ENCODE data around the gene GMPPA. TPM values are rescaled to one million over a fixed set of nuclear protein-coding genes. Genes with fewer than 3 reads are reported as not detected.

GMPPA gene
- total RNA-seq, 1 donor from 2014 or later = 33.4 TPM

DNA sequence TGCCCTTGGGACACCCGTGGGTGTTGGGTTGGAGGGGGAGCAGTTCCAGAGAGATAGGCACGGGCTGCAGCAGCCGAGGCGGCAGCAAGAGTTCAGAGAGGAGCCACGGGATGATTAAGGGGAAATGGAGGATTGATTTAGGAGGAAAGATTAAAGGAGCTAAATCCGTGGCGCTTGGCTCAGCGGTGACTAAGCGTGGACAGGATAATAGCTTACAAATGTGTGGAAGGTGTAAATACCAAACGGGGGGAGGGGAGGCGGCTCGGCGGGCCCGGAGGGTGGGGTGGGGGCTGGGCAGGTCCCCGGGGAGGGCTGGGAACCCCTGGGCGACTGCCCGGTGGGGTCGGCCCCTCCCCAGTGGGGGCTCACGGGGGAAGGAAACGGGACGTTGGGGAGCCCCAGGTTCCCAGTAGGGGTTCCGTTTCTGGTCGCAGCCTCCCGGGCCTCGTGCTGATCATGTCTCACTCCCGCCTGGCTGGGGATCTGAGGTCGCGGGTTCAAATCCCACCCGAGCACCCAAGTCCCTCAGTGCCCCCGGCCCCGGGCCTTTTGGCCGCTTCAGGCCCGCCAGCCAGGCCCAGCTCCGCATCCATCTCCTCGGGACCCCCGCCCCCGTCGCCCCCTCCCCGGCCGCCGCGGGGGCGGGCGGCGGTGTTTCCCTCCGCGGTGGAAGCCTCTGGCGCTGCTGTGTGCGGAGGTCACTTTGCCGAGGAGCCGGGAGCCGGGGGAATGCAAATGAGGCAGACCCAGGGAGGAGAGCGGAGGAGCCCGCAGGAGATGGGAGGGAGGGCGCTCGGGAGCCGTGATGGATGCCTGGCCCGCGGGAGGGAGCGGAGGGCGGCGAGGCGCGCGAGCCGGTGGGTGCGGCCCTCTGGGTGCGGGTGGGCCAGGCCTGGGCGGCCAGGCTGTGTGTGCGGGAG, 23.7 kb downstream of the GMPPA start:
- DNase-seq = peak; percentile 20

DNA sequence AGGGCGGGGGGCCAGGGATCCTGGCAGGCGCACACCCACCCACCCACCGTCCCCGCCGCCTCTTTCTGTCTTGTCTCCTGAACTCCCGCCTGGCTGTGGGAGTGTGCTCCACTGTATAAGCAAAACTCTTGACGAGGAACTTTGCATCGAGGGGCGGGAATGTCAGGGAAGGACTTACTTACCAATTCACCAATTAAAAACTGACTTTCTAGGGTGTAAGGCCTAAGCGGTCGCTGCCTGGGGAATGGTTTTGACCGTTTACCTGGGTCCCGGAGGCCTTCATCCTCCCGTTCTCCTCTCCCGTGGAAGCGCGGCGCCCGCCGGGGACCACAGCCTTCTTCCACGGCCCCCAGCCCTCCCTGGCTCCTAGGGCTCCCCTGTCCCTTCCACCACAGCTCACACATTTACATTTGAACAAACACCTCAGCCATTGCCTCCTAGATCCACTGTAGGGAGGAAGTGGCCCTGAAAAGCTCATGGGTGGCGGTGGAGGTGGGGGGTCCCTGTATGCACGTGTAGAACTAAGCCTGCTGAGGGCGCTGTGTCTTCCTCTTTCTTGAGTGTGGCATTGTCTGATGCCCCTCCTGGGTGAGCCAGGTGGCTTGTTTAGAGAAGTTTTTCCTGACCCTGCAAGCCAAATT, 24.5 kb downstream of the GMPPA start:
- DNase-seq = no peak

DNA sequence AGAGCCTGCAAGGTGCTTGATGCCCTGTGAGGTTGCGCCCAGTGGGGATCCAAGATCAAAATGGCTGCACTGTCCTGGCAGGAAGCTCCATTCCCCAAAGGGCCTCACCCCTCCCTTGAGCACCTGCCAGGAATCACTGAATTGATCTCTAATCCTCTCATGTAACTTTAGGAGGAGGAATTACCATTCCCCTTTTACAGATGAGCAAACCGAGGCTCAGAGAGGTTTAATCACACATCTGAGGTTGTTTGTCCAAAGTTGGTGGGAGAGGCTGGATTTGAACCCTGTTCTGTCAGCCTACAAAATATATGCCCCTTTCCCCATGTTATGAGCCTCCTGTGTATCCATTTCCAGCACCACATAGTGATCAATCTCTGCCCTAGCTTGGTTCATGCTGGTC, 26.1 kb downstream of the GMPPA start:
- DNase-seq = no peak

DNA sequence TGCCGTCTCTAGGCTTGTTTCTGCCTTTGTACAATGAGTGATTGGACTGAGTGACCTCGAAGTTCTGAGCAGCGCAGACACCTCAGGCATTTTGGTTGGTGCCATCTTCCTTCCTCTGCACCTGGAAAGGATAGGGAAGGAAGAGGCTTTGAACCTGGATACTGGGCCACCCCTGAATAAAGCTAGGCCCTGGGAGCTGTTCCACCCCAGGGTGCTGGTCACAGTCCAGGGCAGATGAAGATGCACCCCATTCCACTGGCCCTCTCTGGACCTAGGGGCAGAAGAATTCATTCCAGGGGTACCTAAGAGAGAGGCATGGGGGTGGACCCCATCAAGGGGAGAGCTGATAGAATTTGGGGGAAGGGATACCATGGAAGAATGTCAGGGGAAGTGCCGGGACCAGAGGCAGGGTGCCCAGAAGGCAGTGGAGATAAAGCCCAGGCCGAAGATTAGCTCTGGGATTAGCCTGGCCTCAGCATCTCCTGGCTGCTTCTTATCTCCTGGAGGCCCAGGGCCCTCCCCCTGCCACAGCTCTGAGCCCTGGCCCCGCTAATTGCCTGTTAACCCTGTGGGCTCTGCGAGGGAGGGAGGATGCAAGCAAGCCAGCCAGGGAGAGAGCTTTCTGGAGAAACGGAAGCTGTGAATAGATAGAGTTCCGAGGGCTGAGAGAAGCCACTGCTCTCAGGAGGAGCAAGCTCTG, 27.0 kb downstream of the GMPPA start:
- no peak for DNase-seq

DNA sequence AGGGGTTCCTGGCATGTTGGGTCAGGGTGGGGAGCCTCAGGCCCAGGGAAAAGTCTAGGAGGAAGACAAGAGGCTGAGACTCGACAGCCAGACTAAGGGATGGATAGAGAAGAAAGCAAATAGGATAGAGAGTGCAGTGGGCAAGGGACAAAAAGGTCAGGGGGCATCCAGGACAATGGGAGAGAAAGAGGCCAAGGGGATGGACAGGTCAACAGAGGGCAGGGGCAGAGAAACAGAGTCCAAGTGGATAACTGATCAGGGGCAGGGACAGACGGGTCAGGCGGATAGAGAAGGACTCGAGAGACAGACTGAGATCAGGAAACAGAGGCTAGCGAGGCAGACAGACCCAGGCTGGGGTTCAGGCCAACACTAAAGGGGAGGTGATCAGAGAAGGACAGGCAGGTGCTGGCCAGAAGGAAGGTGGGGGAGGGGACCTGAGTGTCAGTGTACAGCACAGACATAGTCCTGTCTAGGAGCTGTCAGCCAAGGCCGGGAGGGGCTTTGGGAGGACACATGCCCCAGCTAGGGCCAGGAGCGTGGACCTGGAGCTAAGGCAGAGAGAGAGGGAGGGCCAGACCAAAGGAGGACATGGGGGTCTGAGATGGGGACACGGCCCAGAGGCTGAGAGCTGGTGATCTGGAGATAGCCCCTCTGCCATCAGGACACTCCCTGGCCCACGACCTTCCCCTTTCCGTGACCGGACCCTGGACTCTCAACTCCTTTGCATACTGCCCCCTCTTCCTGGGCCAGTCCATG, 27.8 kb downstream of the GMPPA start:
- no peak for DNase-seq

DNA sequence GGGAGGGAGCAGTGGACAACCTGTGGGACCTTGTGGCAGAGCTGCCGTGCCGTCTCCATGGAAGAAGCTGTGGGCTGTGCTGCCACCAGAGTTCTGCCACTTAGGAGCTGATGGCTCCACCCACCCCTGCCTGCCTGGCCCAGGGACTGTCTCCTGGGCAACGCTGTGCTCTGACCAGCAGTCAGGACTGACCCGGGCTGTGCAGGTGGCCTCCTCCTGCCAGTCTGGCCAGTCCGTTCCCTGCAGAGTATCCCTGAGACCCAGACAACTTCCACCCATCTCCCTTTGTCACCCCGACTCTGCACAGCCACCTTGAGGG, 28.3 kb downstream of the GMPPA start:
- no peak for DNase-seq

DNA sequence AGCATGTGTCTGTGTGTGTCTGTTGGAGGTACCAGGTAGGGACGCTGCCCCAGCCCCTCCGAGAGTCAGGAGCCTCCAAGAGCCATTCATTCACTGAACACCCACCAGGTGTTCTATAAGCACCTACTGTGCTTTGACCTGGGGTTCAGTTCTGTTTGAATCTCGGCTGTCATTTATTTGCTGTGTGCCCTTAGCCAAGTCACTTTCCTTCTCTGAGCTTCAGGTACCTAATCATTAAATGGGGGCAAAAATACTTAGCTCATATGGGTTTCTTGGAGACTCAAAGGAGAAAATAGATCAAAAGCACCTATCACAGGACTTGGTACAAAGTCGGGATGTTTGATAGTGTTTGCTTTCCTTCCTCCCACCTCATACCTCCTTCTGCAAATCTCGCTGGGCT, 28.8 kb downstream of the GMPPA start:
- no peak for DNase-seq

DNA sequence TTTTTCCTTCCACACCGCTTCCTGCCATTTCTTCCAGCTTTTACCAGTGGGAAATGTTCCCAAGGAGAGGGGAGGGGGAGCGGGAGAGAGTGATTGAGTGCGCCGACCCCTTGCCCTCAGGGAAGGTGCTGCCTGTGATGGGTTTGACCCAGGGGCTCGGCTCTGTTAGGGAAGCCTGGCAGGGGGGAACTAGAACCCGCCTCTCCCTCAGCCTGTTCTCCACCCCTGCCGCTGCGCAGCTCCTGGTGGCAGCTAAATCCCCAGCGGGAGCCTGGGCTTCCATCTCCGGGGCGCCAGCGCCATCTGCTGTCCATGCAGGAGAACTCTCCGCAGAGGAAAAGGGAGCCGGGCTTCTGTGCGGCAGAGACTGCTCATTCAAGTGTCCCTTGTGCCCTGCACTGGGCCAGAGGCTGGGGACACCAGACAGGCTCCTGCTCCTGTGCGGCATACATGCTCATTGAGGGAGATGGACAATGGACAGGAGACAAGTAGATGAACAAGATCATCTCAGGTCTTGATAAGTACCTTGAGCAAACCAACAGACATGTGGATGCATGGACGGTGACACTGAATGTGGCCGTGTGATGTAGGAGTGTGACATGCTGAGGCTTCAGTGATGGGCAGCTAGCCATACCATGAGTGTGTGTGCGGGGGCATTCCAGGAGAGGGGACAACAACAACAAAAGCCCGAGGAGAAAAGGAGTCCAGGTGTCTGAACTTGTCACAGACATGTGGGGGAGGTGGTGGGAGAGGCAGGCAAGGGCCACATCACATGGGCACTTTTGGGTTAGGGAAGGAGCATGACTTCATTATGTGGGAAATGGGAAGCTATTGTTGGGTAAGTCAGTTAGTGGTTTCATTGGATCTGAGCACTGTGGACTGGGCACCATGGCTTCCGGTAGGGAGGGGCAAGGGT, 31.6 kb downstream of the GMPPA start:
- DNase-seq = peak; percentile 89

DNA sequence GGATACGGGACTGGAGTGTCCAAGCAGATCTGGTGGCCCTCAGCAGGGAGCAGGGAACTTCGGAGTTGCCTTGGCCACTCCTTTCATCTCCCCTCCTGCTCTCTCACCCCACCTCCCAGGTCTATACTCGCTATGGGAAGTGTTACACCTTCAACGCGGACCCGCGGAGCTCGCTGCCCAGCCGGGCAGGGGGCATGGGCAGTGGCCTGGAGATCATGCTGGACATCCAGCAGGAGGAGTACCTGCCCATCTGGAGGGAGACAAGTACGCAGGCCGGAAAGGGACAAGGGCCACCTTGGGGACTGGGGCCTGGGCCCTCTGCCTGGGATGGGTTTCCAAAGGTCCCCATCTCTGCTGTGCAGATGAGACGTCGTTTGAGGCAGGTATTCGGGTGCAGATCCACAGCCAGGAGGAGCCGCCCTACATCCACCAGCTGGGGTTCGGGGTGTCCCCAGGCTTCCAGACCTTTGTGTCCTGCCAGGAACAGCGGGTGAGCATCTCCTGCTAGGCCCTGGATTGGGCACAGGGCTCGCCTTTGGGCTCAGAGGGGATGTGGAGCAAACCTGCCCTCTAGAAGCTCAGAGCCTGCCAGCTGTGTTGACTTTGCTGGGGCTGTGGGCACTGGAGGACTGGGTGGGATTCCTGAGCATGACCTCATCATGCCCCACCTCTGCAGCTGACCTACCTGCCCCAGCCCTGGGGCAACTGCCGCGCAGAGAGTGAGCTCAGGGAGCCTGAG, 33.1 kb downstream of the GMPPA start:
- DNase-seq = no peak

DNA sequence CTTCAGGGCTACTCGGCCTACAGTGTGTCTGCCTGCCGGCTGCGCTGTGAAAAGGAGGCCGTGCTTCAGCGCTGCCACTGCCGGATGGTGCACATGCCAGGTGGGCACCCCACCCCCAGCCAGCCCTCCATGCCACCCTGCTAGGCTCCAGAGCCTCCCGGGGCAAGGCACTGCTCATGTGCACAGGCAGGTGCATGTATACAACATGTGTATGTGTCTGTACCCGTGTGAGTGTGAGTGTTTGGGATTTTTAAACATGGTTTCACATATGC, 33.6 kb downstream of the GMPPA start:
- DNase-seq = no peak

DNA sequence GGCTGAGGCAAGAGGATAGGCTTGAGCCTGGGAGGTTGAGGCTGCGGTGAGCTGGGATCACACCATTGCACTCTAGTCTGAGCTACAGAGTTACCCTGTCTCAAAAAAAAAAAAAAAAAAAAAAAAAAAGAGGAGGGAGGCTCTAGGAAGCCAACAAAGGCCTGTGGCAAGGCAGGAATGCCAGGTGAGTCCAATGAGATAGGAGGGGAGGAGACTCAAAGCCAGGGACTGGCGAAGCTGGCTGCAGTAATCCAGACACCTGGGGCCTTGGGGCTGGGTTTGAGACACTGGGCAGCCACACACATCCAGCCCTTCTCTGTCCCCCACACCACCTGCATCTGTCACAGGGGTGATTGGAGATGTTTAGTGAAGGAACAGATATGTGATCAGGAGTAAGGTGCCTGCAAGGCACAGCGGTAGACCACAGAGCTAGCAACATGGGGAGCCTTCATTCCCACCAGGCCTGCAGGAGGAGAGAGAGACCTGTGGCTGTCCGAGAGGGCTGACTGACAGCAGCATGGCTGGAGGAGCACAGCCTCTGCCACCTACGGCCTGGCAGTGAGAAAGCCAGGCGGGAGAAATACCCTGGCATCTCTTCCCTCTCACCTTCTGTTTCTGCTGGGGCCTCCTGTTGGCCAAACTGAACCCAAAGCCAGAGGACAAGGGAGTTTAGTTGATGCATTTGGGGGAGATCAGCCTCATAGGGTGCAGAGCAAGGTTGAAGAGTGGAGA, 35.4 kb downstream of the GMPPA start:
- DNase-seq = no peak

DNA sequence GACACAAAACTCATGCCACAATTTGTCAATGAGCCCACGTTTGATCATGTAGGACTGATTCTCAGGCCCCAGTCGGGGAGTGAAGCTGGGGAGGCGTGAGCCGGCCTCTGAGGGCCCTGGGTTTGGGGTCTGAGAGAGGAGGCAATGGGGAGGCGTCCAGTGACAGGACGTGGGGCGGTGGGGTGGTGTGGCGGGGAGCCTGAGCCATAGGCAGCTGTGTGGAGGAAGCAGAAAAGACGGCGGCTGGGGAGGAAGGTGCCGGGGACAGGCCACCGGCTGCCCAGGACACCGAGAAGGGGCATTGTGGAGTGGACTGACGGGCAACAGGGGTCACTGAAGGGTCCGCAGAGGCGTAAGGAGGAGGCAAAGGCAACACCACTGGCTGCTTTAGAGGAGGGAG, 37.7 kb downstream of the GMPPA start:
- no peak for DNase-seq

DNA sequence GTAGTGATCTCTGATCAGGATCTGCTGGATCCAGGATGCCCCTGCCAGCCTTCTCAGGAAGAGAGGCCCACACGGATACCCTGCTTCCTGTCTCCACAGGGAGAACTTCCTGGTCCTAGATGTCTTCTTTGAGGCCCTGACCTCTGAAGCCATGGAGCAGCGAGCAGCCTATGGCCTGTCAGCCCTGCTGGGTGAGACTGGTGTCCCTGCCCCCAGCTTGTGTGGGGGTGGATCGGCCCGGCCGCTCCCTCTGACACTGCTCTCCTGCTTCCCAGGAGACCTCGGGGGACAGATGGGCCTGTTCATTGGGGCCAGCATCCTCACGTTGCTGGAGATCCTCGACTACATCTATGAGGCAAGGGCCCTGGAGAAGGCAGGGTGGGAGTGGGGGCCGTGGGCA, 38.3 kb downstream of the GMPPA start:
- no peak for DNase-seq

DNA sequence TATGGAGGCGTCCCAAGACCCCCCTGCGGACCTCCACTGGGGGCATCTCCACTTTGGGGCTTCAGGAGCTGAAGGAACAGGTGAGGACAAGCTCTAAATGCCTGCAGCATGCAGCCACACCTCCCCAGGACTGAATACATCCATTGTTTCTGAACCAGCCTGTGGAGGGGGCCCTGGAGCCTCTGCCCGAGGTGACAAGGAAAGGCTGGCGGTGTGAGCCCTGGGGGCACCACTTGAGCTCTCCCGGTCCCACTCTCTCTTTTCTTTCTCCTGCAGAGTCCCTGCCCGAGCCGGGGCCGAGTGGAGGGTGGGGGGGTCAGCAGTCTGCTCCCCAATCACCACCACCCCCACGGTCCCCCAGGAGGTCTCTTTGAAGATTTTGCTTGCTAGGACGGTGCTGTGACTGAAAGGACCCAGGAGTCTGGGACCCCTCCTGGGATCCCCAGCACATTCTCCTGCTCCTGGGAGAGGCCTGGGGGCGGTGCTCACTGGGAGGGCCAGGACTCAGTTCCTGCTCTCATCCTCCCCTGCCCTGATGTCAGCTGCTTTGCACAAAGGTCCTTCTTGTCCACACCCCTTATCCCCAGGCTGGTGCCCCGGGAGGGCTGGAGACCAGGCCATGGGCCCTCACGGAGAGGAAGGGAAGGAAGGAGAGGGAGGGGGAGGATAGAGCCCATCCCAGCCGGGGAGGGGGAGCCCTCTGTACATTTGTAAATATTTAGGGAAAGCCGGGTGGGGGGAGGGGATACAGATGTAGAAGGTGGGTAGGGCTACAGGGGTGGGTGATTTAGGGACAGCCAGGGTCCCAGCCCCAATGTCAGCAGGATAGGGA, 39.2 kb downstream of the GMPPA start:
- no peak for DNase-seq

DNA sequence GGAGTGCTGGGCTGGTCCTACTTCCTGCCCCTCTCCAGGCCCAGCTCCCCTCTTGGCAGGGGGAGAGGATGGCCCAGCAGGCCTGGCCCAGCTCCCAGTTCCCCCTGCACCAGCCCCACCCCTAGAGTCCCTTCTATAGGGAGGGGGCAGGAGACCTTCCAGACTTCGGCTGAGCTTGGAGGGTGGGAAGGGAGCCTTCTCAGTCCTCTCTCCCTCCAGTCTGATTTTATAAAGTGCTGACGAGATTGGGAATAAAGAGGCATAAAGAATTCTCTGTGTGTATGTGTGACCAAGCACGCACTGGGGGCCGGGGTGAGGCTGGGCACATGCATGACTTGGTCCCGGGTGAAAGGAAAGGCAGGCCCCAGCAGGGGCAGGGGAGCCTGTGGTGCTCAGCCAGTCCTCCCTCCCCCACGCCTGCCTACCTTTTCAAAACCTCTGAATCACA, 39.8 kb downstream of the GMPPA start:
- no peak for DNase-seq

DNA sequence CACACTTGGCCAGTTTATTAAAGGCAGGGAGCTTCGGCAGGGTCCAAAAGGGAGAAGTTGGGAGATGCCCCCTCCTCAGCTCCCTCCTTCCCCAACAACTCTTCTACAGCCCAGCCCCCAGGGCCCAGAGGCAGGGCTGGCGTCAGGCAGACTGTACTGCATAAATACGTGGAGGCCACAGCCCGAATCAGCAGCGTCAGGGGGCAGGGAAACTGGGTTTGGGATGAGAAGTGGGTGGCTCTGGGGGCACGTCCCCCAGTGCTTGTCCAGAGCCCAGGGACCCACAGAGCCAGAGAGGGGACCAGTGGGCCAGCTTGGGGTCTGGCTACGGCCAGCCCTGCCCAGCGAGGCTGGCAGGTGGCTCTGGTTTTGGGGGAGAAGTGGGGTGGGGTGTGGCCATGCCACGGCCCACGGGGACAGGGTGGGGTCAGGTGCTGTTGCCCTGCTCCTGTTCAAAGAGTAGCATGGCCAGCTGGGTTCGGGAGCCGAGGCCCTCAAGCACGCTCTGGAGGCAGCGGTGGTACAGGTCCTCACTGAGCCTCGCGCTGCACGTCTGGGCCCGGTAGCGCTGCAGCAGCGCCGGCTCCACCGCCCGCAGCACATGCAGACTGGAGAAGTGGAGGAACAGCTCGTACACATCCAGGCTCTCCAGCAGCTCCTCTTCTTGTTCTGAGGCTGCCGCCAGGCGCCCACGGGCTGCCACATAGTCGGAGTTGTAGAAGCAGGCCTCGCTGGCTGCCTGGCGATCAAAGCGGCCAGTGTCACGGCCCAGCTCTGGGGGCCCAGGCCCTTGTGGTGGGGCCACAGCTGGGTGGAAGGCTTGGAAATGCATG, 40.5 kb downstream of the GMPPA start:
- no peak for DNase-seq

DNA sequence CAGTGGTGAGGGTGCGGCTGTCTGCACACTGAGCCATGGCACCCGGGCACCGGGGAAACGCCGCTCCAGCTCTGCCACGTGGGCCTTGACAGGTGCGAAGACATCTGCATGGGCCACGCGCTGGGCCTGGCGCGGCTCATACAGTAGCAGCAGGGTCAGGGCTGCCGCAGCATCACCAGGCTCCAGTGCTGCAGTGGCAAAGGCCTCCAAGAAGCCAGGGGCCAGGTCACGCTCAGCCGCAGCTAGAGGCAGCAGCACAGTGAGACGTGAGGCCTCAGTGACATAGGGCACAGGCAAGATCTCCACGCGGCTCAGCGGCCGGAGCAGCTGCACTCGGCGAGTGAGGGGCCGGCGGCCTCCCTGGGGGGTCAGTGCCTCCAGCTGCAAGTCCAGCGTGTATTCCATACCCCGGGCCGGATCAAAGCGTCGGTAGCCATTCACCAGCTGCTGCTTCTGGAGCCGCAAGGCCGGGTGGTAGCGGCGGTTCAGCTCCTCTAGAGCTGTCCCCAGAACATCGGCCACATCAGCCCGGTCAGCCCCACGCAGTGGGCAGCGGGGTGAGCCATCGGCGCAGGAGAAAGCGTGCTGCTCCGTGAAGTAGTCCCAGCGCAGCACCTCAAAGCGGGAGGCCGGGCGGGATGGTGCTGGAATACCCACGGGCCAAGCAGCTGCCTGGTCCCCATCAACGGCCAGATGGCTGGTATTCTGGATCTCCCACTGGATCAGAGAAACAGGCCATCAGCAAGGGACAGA, 41.4 kb downstream of the GMPPA start:
- no peak for DNase-seq

Data from dermis blood vessel endothelial cell (primary cell).